ENCODE data around the gene TMUB1. TPM values are rescaled to one million over a fixed set of nuclear protein-coding genes. Genes with fewer than 3 reads are reported as not detected.

Gene TMUB1
- total RNA-seq, 2 experiments from 2014 or later: 56.0 to 59.6 TPM

DNA sequence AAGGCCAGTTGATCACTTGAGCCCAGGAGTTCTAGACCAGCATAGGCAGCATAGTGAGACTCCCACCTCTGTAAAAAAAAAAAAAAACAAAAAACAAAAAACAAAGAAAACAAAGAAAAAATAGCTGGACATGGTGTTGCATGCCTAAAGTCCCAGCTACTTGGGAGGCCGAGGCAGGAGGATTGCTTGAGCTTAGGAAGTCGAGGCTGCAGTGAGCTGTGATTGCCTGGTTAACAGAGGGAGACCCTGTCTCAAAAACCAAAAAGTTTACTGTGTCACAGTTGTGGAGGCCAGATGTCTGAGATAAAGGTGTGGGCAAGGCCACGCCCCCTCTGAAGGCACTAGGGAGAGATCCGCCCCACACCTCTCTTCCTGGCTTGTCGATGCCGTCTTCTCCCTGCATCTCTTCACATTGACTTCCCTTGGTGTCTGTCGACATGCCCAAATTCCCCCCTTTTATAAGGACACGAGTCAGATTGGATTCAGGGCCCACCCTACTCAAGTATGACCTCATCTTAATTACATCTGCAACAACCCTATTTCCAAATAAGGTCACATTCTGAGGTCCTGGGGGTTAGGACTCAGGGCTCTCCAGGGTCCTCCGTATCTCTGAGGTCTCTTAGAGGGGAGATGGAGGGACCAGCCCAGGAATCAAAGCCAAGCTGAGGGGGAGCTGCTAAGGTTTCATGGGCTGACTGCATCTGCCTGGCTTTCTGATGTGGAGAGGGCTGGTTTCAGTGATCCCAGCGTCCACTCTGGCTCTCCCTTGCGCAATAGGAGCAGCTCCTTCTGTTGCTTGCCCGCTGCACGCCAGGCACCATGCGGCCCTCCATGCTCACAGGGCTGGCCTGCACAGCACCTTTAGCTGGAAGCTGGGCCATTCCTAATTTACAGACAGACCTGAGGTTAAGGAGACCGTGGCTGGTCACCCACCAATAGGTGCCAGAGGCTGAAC, 26.1 kb upstream of the TMUB1 start:
- H3K27ac ChIP-seq (ENCODE audit: low read depth, low read length, poor library complexity, severe bottlenecking): no peak overlapping the region
- no peak for DNase-seq (ENCODE audit: low spot score)
- no peaks in the 10 kb centered on the region for H3K9me3 ChIP-seq (ENCODE audit: low read length)
- no peak overlapping the region for H3K4me3 ChIP-seq (ENCODE audit: low read depth, low read length, poor library complexity, severe bottlenecking)
- no peaks in the 10 kb centered on the region for H3K4me1 ChIP-seq (ENCODE audit: insufficient read depth, low read length, poor library complexity, severe bottlenecking)
- H3K36me3 ChIP-seq (ENCODE audit: insufficient read depth, low read length): no peaks in the 10 kb centered on the region
- CTCF ChIA-PET (ENCODE audit: unreplicated experiment): no interaction called here
- intact Hi-C loops (cut with micrococcal nuclease; ENCODE audit: unreplicated experiment): loop anchor here (2.0 to 10.0 kb wide), 5 partner anchors 23 to 331 kb away; partner anchors contain the start of gene AGAP3
- TF ChIP-seq, protein P1, sequence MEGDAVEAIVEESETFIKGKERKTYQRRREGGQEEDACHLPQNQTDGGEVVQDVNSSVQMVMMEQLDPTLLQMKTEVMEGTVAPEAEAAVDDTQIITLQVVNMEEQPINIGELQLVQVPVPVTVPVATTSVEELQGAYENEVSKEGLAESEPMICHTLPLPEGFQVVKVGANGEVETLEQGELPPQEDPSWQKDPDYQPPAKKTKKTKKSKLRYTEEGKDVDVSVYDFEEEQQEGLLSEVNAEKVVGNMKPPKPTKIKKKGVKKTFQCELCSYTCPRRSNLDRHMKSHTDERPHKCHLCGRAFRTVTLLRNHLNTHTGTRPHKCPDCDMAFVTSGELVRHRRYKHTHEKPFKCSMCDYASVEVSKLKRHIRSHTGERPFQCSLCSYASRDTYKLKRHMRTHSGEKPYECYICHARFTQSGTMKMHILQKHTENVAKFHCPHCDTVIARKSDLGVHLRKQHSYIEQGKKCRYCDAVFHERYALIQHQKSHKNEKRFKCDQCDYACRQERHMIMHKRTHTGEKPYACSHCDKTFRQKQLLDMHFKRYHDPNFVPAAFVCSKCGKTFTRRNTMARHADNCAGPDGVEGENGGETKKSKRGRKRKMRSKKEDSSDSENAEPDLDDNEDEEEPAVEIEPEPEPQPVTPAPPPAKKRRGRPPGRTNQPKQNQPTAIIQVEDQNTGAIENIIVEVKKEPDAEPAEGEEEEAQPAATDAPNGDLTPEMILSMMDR (conservative IDR thresholded peaks at IDR 0.05; ENCODE audit: low read length): no peak
- no peak for TF ChIP-seq EZH2phosphoT487 (IDR thresholded peaks at IDR 0.05; ENCODE audit: borderline replicate concordance, low read depth, low read length)
- H2AFZ ChIP-seq (ENCODE audit: low read length): no peak overlapping the region
- no peak overlapping the region for H3K4me2 ChIP-seq (ENCODE audit: low read length)
- H3K9me2 ChIP-seq (ENCODE audit: insufficient read depth, low read length): no peaks in the 10 kb centered on the region
- no TSS peak for BruUV-seq (replicated peaks)
- POLR2A ChIA-PET: interaction anchor here (0.6 kb wide), 1 partner anchor 52 kb away, joined by 3 read pairs; the partner anchor contains the start of gene CDK5
- H4K20me1 ChIP-seq (ENCODE audit: insufficient read depth, low read length): no peaks in the 10 kb centered on the region; the same call in 1 of the 2 replicates
- H3K79me2 ChIP-seq (ENCODE audit: insufficient read depth, low read depth, low read length): no peaks in the 10 kb centered on the region

DNA sequence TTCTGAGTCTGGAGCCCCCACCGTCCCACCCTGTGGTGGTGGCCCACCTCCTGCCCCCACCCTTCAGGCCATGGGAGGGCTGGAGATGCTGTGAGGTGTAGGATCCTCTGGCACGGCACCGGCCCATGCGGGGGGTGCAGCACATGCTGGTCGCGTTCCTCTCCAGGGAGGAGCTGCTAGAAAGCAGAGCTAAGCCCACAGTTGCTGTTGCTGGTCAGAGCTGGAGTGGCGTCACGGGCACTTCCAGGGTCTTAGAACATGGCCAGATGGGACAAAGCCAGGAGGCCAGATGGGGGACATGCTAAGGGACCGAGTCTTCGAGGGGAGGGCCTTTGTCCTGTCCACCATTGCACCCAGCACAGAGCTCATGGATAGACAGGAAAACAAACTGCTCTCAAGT, 24.6 kb upstream of the TMUB1 start:
- no peak overlapping the region for H2AFZ ChIP-seq (ENCODE audit: low read length)
- H3K27ac ChIP-seq (ENCODE audit: low read depth, low read length, poor library complexity, severe bottlenecking): no peak overlapping the region
- no peaks in the 10 kb centered on the region for H3K36me3 ChIP-seq (ENCODE audit: insufficient read depth, low read length)
- TF ChIP-seq EZH2phosphoT487 (IDR thresholded peaks at IDR 0.05; ENCODE audit: borderline replicate concordance, low read depth, low read length): no peak
- no peaks in the 10 kb centered on the region for H3K4me1 ChIP-seq (ENCODE audit: insufficient read depth, low read length, poor library complexity, severe bottlenecking)
- no peaks in the 10 kb centered on the region for H3K9me2 ChIP-seq (ENCODE audit: insufficient read depth, low read length)
- no peak overlapping the region for H3K4me2 ChIP-seq (ENCODE audit: low read length)
- no peaks in the 10 kb centered on the region for H3K79me2 ChIP-seq (ENCODE audit: insufficient read depth, low read depth, low read length)
- DNase-seq (ENCODE audit: low spot score): no peak
- POLR2A ChIA-PET: no interaction called here
- H3K9me3 ChIP-seq (ENCODE audit: low read length): no peaks in the 10 kb centered on the region
- H4K20me1 ChIP-seq (ENCODE audit: insufficient read depth, low read length): no peaks in the 10 kb centered on the region; the same call in 1 of the 2 replicates
- BruUV-seq (replicated peaks): no TSS peak
- intact Hi-C loops (cut with micrococcal nuclease; ENCODE audit: unreplicated experiment): no loop called here
- H3K4me3 ChIP-seq (ENCODE audit: low read depth, low read length, poor library complexity, severe bottlenecking): no peak overlapping the region
- CTCF ChIA-PET (ENCODE audit: unreplicated experiment): interaction anchor here (1.0 kb wide), 1 partner anchor 16 kb away, joined by 3 read pairs; no protein-coding TSS in a partner anchor

DNA sequence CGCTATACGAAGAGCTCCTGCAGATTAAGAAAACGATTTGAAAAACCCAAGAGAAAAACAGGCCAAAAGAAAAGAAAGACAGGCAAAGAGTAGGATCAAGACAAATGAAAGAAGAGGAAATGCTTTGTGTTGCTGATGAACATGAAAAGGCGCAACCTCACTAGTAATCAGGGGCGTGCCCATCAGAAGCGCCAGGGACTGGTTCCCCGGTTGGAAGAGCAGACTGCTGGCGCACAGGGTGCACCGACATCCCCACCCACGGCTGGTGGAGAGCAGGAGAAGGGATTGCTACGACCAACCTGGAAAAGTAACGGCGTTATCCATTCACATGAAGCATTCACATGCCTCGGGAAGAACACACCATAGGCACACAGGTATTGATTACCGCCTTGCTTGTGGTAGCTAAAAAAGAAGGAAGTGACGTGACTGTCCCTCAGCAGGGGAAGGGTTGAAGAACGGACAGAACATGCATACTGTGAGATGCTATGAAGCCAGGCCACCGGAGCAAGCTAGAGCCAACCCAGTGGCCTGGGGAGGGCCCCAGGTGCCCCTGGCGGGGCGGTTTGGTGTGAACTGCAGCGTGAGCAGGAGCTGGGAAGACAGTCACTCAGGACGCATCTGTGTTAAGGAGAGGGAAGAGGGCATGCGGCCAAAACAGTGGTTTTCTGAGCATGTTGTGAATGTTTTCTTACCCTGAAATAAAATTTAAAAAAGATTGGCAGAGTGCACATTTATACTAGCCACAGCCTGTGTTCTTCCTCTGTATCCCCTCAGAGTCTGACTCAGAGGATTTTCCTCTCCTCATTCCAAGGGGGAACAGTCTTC, 21.3 kb upstream of the TMUB1 start:
- H3K9me3 ChIP-seq (ENCODE audit: low read length): no peaks in the 10 kb centered on the region
- H4K20me1 ChIP-seq (ENCODE audit: insufficient read depth, low read length): no peaks in the 10 kb centered on the region; the same call in 1 of the 2 replicates
- intact Hi-C loops (cut with micrococcal nuclease; ENCODE audit: unreplicated experiment): no loop called here
- POLR2A ChIA-PET: no interaction called here
- no peaks in the 10 kb centered on the region for H3K79me2 ChIP-seq (ENCODE audit: insufficient read depth, low read depth, low read length)
- H3K4me3 ChIP-seq (ENCODE audit: low read depth, low read length, poor library complexity, severe bottlenecking): no peak overlapping the region
- H2AFZ ChIP-seq (ENCODE audit: low read length): no peak overlapping the region
- BruUV-seq (replicated peaks): no TSS peak
- H3K9me2 ChIP-seq (ENCODE audit: insufficient read depth, low read length): no peaks in the 10 kb centered on the region
- H3K36me3 ChIP-seq (ENCODE audit: insufficient read depth, low read length): no peaks in the 10 kb centered on the region
- no peak for DNase-seq (ENCODE audit: low spot score)
- CTCF ChIA-PET (ENCODE audit: unreplicated experiment): interaction anchor here (0.6 kb wide), 1 partner anchor 24 kb away, joined by 3 read pairs; the partner anchor contains the start of gene FASTK
- H3K4me1 ChIP-seq (ENCODE audit: insufficient read depth, low read length, poor library complexity, severe bottlenecking): no peaks in the 10 kb centered on the region
- H3K4me2 ChIP-seq (ENCODE audit: low read length): no peak overlapping the region
- TF ChIP-seq, protein P1 (conservative IDR thresholded peaks at IDR 0.05; ENCODE audit: low read length): no peak
- no peak for TF ChIP-seq EZH2phosphoT487 (IDR thresholded peaks at IDR 0.05; ENCODE audit: borderline replicate concordance, low read depth, low read length)
- no peak overlapping the region for H3K27ac ChIP-seq (ENCODE audit: low read depth, low read length, poor library complexity, severe bottlenecking)

Data from OCI-LY7 (cell line).